ENCODE measurements around the gene SCML2.

- no peak for TF ChIP-seq POLR2A (IDR thresholded peaks at IDR 0.05)
- TF ChIP-seq CTCF (IDR thresholded peaks at IDR 0.05) = no peak
These were observed 126.4 kb downstream of the SCML2 start for GRCh38 chrX:18228069-18228468.
